T follicular helper cell (primary cell): ENCODE measurements around the gene AMH.
A peak's percentile ranks its signal among the peaks of the same experiment; 100 is the strongest.

ENCODE experiments used
- DNase-seq: peaks from one replicate; pipeline ENCODE4 v3.0.0-alpha.2; 2020; ENCODE audit warnings: low read depth

AMH gene

DNA sequence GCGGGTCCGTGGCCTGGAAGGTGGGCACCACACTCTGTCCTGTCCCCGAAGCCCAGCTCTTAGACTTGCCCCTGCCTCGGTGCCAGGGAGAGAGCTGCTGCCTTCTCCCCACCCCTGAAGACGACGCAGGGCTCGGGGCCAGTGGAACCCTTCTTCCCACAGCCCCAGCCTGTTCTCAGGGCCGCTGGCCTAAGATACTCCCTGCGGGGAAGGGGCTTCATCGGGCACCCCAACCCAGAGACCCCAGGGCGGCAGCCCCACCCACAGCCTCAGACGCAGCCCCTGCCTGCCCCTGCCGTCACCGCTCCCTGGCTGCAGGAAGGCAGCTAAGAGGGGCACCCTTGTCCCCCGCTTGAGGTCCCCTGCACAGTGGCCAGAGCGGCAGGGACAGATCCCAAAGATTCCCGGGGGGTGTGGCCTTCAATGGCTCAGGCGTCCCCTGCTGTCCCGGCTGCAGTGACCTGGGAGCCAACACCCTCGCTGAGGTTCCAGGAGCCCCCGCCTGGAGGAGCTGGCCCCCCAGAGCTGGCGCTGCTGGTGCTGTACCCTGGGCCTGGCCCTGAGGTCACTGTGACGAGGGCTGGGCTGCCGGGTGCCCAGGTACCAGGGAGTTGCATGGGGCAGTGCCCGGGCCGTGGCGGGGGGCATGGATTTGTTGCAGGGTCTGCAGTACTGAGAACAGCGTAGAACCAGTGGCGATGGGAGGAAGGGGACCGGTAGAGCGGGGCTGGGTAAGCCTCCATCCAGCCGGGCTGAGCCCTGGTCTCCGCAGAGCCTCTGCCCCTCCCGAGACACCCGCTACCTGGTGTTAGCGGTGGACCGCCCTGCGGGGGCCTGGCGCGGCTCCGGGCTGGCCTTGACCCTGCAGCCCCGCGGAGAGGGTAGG lies 1.0 kb downstream of the AMH start:
- DNase-seq: no peak

- no peak for DNase-seq
Measured at GRCh38 chr19:2250766-2251105, 1.6 kb downstream of the AMH start.

DNA sequence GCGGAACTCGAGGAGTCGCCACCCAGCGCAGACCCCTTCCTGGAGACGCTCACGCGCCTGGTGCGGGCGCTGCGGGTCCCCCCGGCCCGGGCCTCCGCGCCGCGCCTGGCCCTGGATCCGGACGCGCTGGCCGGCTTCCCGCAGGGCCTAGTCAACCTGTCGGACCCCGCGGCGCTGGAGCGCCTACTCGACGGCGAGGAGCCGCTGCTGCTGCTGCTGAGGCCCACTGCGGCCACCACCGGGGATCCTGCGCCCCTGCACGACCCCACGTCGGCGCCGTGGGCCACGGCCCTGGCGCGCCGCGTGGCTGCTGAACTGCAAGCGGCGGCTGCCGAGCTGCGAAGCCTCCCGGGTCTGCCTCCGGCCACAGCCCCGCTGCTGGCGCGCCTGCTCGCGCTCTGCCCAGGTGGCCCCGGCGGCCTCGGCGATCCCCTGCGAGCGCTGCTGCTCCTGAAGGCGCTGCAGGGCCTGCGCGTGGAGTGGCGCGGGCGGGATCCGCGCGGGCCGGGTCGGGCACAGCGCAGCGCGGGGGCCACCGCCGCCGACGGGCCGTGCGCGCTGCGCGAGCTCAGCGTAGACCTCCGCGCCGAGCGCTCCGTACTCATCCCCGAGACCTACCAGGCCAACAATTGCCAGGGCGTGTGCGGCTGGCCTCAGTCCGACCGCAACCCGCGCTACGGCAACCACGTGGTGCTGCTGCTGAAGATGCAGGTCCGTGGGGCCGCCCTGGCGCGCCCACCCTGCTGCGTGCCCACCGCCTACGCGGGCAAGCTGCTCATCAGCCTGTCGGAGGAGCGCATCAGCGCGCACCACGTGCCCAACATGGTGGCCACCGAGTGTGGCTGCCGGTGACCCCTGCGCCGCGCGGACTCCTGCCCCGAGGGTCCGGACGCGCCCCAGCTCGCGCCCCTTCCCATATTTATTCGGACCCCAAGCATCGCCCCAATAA lies 2.3 kb downstream of the AMH start:
- no peak for DNase-seq

DNA sequence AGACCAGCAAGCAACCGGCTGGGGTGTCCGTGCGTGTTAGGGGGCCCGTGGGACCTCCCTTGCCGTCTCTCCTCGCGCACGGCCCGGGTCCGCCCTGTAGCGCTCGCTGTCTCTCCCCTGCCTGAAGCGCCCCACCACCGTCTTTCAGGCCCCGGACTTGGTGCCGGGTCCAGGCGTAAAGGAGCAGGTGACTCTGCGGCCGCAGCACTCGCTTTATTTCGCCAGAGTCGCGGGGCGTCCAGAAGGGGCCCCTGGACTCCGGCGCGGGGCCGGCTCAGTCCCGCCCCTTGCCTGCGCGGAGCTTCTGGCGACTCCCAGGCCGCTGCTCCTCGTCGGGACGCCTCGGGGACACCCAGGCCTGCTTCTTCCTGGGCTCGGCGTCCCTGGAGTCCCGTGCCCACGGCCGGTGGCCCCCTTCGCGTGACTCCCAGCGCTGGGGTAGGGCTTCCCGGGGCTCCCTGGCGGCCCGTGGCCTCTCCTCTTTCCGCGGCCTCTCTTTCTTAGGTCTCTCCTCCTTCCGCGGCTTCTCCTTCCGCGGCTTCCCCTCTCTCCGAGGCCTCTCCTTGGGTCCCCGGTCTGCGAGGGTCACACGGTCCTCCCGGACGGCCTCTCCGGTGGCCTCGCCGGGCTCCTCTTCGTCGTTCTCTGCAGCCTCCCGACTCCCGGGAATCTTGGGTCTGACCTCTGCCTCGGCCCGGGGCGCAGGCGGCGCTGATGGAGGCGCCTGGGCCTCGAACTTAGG lies 3.1 kb downstream of the AMH start:
- no peak for DNase-seq

DNA sequence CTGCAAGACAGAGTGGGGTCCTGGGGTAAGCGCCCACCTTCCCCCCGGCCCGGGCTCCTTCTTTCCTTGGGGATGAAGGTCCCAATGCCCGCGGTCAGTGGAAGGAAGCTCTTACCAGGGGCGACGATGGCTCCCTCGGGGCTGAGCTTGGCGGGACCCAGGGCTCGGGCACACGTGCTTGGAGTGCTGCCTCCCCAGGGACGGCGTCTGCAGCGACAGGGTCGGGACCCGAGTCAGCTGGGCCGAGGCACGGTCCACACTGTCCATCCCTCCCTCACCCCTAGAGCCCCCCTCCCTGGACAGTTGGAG lies 3.6 kb downstream of the AMH start:
- no peak for DNase-seq

DNA sequence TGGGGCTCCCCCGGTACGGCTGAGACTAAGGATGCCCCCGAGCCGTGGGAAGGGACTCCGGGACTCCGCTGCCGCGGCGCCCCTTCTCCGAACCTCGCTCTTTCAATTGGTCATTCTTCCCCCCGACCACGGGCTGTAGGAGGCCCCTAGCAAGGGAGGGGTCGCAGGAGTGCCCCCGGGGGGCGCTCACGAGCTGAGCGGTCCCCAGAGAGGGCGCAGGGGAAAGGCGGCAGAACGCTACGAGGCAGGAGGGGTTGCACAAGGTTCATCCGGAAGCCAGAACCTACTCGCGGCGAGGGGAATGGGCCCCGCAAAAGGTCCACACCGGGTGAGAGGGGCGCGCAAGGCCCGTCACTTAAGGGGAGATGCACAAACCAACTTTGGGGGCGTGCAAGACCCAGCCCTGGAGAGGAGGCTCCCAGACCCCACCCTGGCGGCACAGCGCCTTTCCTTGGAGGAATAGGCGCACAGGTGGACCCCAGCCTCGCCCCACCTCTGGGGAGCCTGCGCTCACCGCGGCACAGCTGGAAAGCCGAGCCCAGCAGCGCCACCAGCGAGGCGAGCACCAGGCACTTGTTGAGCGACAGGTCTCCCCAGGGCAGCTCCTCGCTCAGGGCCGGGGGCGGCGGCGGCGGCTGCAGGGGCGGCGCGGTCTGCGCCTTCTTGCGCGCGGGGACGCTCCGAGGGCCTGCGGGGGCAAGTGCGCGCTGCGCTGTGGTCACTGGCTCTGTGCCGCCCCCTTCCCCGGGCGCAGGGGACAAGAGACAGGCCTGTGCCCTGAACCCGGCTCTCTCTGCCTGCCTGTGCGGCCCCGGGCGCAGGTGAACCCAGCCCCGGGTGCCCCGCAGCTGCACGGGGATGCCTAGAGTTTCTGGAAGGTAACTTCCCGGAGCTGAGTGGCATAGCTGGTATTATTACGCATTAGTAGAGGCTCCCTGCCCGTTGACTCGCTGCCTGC lies 4.3 kb downstream of the AMH start:
- DNase-seq: no peak

DNA sequence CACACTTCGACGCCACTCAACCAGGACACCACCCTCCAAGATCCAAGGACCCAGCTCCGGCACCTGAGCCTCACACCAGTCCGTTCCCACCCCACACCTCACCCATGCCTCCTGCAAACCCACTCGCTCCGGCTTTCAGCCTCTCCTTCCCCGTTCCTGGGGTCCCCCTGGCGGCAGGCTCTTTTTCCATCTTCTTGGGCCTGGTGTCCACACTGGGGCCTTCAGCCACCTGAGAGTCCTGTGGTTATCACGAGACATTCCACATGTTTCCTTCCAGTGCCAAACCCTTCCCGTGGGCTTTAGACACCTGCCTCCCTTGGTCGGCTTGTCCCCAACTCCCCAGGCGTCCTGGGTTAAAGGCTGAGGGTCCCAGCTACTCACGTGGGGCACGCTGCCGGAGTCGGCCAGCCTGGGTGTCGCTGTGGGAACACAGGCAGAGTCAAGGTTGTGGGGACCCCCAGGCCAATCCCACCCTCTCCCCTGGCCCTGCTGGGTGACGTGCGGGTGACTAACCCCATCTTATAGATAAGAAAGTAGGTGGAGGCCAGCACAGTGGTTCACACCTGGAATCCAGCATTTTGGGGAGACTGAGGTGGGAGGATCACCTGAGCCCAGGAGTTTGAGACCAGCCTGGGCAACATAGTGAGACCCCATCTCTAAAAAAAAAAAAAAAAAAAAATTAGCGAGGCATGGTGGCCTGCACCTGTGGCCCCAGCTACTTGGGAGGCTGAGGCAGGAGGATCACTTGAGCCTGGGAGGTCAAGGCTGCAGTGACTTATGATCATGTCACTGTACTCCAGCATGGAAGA lies 5.1 kb downstream of the AMH start:
- no peak for DNase-seq

DNA sequence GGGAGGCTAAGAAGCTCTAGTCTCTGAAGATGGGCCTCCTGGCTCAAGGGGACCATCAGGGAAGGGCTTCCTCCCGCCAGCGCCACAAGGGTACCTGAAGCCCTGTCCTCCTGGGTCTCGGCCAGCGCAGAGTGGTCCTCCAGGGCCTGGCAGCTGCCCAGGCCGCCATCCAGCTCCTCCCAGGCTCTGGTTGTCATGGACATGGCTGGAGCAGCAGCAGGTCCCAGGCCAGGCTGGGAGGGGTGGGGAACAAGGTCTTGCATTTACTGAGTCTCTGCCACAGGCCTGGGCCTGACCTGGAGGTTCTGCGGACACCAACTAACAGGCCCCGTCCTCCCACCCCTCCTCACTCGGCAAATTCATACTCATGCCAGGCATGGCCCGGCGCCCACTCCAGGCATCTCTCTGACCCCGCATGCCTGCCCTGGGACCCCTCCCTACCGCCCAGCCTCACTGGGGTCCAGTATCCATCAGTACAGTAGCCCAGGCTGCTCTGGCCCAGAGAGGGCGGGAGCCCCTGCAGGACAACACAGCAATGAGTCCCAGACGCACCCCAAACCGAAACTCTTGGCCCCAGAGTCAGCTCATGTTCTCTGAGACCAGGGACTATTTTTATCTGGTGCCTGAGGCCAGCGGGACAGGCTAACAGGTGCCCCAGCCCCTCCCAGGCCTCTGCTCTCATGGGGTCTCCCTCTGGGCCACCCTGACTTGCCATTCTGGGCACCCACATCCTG lies 6.2 kb downstream of the AMH start:
- no peak for DNase-seq

DNA sequence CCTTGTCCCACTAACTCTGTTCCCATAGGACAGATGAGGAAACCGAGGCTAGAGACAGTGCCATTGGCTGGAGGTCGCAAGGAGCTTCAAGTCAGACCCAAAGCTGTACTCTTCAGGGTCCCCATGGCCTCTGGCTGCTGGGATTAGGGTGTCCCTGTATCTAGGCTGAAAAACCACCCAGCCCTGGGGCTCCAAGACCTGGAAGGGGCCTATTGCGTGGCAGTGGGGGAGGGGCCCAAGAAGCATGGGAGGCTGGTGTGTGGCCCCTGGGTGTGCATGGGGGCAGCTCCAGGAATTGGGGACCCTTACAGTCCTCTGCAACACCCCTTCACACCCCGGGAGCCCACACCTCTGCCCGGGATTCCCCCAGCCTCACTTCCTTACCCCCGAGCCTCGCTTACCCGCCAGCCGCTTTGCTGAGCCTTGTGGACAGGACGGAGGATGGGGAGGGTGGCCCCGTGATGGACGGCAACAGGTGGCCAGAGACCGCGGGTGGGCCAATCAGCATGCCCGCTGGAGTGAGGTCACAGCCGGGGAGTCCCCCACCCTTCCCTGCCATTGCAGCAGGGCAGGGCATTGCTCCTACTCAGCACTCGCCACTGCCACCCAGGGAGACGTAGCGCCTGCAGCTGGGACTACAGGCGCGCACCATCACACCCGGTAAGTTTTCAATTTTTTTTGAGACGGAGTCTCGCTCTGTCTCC lies 7.0 kb downstream of the AMH start, which contains the start of gene JSRP1:
JSRP1 (minus strand) TSS at position 436 of the 704 bp plus-strand sequence. CDS start 1,103 bp downstream, outside the sequence.
- no peak for DNase-seq

GRCh38 chr19:2259336-2259735 lies 10.2 kb downstream of the AMH start:
- DNase-seq: no peak

DNA sequence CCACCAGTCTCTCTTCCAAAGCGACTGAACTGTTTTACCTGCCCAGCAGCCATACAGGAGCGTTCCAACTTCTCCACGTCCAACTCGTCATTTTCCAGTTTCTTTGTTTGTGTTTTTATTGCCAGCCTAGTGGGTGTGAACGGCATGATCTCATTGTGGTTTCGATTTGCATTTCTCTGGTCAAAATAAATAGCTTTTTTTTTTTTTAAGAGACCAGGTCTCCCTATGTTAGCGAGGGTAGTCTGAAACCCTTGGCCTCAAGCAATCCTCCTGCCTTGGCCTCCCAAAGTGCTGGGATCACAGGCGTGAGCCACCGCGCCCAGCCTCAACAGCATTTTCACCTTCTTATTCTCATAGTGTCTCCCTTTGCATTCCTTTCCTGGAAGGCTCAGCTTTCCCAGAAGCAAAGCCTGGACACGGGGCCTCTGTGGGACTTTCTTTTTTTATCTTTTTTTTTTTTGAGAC lies 11.2 kb downstream of the AMH start:
- no peak for DNase-seq

GRCh38 chr19:2261438-2262172 lies 12.5 kb downstream of the AMH start:
- DNase-seq: no peak

DNA sequence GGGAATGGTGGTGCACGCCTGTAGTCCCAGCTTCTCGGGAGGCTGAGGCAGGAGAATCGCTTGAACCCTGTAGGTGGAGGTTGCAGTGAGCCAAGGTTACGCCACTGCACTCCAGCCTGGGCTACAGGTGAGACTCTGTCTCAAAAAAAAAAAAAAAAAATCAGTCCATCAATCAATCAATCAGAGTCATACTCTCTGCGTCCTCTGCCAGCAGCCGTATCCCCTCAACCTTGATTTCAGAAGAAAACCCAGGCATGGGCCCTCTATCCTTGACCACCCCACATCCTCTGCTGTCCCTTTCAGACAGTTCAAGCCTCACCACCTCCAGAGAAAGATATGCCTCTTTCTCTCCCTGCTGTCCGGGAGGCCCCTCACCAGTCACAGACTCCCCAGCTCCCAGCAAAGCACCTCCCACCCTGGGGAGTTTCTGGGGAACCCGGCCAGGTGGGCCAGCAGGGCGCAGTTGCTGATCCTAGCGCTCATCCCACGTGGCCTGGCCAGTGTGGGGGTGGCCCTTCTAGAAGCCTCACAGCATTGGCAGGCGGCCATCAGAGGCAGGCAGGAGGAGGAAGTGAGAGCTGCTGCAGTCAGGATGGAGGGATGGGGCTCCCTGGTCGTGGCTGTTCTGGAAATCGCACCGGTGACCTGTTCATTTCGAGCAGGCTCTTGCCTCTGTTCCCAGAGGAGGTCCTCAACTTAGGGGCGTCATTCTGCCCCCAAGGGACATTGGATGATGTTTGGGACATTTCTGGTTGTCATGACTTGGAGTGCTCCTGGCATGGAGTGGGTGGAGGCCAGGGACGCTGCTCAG lies 17.3 kb downstream of the AMH start:
- no peak for DNase-seq

DNA sequence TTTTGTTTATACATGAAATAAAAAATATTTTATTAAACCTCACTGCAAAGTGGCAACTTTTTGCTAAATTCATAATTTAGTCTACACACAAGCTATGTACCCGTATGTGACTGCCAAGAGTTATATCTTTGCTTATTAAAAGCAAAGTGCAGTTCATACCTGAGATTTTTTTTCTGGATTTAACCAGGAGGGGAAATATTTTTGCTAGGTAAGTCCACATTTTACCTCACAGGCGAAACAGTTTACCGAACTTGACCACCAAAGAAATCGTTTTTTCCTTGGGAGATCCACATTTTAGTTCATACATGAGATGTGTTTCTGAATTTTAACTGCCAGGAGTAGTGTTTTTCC lies 19.3 kb downstream of the AMH start:
- DNase-seq: no peak

GRCh38 chr19:2268861-2269243 lies 19.7 kb downstream of the AMH start:
- no peak for DNase-seq

DNA sequence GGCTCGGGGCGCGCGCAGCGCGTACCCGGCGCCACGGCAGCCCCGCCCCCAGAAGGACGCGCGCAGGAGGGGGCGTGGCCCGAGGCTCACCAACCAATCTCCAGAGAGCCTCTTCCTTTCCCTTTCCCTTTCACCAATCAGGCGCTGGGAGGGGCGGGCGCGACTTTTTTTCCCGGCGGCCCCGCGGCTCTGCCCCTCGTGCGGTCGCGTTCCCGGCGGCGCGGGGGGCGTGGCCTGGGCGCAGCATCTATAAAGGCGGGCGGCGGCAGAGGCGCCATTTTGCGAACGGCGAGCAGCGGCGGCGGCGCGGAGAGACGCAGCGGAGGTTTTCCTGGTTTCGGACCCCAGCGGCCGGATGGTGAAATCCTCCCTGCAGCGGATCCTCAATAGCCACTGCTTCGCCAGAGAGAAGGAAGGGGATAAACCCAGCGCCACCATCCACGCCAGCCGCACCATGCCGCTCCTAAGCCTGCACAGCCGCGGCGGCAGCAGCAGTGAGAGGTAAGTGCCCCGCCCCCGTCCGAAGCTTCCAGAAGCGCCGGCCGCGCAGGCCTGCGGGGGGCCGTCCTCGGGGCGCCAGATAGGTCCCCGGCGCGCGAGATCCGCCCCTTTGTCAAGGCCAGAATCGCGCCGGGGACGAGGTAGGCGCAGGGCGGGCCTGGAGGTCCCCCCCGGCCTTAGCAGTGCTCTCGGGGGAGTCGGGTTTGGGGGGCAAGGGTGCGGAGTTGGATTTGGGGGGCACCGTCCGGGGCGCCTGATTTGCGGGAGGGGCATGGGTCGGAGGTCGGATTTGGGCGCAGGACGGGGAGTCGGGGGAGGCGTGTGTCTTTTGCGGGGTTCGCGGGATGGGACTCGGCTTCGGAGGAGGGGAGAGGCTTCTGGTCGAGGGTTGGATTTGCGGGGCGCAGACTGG lies 20.4 kb downstream of the AMH start:
- peak; percentile 99 for DNase-seq

DNA sequence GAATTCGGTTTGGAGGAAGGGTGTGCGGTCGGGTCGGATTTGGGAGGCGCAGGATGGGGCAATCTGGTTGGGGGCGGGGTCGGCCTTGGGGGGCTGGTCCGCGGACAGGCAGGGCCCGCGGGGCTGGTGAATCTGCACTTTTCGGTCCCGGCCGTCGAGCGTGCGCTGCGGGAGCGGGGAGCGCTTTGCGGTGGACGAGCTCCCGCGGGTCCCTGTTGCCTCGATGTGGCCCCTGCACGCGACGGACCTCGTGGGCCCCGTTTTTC lies 21.0 kb downstream of the AMH start:
- DNase-seq: no peak
